ENCODE results near the gene PRR36. TPM values are rescaled to one million over a fixed set of nuclear protein-coding genes. Genes with fewer than 3 reads are reported as not detected.

Gene PRR36
- total RNA-seq, 2 donors from 2014 or later: 2.2 to 4.2 TPM

DNA sequence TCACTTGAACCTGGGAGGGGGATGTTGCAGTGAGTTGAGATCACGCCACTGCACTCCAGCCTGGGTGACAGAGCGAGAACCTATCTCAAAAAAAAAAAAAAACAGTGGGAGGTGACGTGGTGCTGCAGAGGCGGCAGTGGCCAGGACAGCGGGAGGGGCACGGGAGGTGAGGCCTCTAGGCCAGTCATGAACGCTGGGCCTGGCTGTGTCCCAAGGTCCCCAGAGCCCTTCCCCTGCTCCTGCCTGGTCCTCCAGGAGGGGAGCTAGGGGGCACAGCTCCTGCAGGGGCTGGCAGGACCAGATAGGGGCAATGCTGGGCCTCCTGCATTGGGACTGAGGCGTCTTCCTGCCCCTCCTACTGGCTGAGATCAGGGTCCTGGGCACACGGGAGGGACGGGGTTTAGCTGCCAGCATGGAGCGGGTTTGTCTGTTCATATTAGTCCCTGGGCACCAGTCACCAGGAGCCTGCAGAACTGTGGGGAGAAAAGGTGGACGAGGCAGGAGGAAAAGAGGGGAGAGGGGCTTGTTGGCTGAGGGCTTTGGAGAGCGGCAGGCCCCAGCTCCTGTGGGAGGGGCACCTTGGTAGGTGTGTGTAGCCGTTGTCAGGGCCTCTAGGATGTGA lies 34.0 kb upstream of the PRR36 start:
- intact Hi-C loops (cut with DNase I): no loop called here
- H3K9me3 ChIP-seq: no peaks in the 10 kb centered on the region
- no peaks in the 10 kb centered on the region for H3K27me3 ChIP-seq (replicated peaks; ENCODE audit: insufficient read depth)
- H3K4me3 ChIP-seq: no peak overlapping the region
- no peak for DNase-seq (ENCODE audit: low spot score)
- H3K27ac ChIP-seq: no peak overlapping the region
- WGBS: 83% methylated on average over 14 of the region's 14 CpGs
- TF ChIP-seq, protein P1, sequence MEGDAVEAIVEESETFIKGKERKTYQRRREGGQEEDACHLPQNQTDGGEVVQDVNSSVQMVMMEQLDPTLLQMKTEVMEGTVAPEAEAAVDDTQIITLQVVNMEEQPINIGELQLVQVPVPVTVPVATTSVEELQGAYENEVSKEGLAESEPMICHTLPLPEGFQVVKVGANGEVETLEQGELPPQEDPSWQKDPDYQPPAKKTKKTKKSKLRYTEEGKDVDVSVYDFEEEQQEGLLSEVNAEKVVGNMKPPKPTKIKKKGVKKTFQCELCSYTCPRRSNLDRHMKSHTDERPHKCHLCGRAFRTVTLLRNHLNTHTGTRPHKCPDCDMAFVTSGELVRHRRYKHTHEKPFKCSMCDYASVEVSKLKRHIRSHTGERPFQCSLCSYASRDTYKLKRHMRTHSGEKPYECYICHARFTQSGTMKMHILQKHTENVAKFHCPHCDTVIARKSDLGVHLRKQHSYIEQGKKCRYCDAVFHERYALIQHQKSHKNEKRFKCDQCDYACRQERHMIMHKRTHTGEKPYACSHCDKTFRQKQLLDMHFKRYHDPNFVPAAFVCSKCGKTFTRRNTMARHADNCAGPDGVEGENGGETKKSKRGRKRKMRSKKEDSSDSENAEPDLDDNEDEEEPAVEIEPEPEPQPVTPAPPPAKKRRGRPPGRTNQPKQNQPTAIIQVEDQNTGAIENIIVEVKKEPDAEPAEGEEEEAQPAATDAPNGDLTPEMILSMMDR (IDR thresholded peaks at IDR 0.05): no peak
- TF ChIP-seq POLR2AphosphoS5 (IDR thresholded peaks at IDR 0.05) (no peak), POLR2A (IDR thresholded peaks at IDR 0.05) (no peak)
- H3K4me1 ChIP-seq (replicated peaks): peaks cover 12% of the 10 kb centered on the region
- H3K36me3 ChIP-seq: peaks cover 11 to 27% of the 10 kb centered on the region in 2 donors

DNA sequence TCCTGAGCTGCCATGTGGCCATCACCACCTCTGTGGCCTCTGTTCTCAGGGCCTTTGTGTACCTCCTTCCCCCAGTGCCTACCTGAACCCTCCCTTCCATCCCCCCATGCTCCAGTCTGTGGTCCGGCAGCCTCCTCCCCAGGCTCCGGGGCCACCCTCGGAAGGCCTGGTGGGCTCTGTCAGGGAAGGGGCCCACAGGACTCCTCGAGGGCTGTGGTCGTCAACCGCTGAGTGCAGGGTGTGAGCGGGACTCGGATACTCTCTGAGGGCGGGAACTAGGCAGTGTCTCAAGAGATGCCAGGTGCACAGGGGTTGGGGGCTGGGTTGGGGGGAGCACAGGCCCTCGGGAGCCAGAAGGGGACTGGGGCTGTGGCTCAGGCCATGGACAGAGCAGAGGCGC lies 33.4 kb upstream of the PRR36 start:
- intact Hi-C loops (cut with DNase I): no loop called here
- DNase-seq (ENCODE audit: low spot score): no peak
- no peak overlapping the region for H3K4me3 ChIP-seq
- H3K27ac ChIP-seq: no peak overlapping the region
- H3K27me3 ChIP-seq (replicated peaks; ENCODE audit: insufficient read depth): no peaks in the 10 kb centered on the region
- 92% methylated on average over 11 of the region's 11 CpGs for WGBS
- peaks cover 14% of the 10 kb centered on the region for H3K4me1 ChIP-seq (replicated peaks)
- TF ChIP-seq POLR2AphosphoS5 (IDR thresholded peaks at IDR 0.05) (no peak), POLR2A (IDR thresholded peaks at IDR 0.05) (no peak)
- TF ChIP-seq, protein P1 (IDR thresholded peaks at IDR 0.05): no peak
- peaks cover 11 to 24% of the 10 kb centered on the region in 2 donors for H3K36me3 ChIP-seq
- H3K9me3 ChIP-seq: no peaks in the 10 kb centered on the region

DNA sequence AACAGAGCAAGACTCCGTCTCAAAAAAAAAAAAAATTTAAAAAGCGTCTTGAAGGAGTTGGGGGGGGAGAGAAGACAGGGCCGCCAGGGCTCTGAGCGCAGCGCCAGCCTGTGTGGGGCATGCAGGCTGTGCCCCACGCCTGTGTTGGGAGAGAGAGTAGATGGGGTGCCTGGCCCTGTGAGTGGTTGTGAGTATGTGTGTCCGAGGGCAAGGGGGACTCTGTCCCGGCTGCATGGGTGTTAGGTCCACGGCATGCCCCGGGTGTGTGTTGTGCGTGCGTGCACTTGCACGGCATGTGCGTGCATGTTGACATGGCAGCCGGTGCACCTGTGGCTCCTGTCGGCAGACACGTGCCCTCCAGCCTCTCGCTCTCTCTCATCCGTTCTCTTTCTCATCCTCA lies 32.9 kb upstream of the PRR36 start:
- Histone ChIP-seq H3K4me1 (replicated peaks) (peaks cover 15% of the 10 kb centered on the region), H3K9me3 (no peaks in the 10 kb centered on the region), H3K4me3 (no peak overlapping the region), H3K27me3 (replicated peaks; ENCODE audit: insufficient read depth) (no peaks in the 10 kb centered on the region), H3K27ac (no peak overlapping the region), H3K36me3 (peaks cover 11 to 20% of the 10 kb centered on the region in 2 donors)
- intact Hi-C loops (cut with DNase I): no loop called here
- 66% methylated on average over 19 of the region's 19 CpGs for WGBS
- TF ChIP-seq POLR2AphosphoS5 (IDR thresholded peaks at IDR 0.05): no peak
- no peak for DNase-seq (ENCODE audit: low spot score)

DNA sequence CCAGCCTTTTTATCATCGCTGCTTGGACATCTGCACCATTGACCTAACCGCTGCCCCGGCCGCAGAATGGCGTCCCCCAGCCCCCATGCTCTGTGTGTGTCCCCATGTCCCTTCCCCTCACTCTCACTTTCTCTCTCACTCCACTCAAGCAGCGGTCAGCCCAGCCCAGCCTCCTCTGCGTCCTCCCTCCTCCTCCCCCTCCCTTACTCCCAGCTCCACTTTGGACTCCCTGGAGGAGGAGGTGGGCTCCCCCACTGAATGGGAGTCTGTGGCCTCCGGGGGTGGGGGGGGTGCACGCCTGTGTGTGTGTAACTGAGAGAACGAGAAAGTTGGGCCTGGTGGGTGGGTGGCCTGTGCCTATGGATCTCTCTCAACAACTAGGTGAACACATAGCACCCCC lies 31.7 kb upstream of the PRR36 start:
- H3K9me3 ChIP-seq: no peaks in the 10 kb centered on the region
- no peak overlapping the region for H3K4me3 ChIP-seq
- DNase-seq (ENCODE audit: low spot score): no peak
- peaks cover 7 to 9% of the 10 kb centered on the region in 2 donors for H3K36me3 ChIP-seq
- TF ChIP-seq, protein P1 (IDR thresholded peaks at IDR 0.05): no peak
- TF ChIP-seq POLR2AphosphoS5 (IDR thresholded peaks at IDR 0.05): no peak
- no peak for TF ChIP-seq POLR2A (IDR thresholded peaks at IDR 0.05)
- intact Hi-C loops (cut with DNase I): no loop called here
- peaks cover 15% of the 10 kb centered on the region for H3K4me1 ChIP-seq (replicated peaks)
- H3K27me3 ChIP-seq (replicated peaks; ENCODE audit: insufficient read depth): no peaks in the 10 kb centered on the region
- 83% methylated on average over 10 of the region's 10 CpGs for WGBS
- H3K27ac ChIP-seq: no peak overlapping the region

DNA sequence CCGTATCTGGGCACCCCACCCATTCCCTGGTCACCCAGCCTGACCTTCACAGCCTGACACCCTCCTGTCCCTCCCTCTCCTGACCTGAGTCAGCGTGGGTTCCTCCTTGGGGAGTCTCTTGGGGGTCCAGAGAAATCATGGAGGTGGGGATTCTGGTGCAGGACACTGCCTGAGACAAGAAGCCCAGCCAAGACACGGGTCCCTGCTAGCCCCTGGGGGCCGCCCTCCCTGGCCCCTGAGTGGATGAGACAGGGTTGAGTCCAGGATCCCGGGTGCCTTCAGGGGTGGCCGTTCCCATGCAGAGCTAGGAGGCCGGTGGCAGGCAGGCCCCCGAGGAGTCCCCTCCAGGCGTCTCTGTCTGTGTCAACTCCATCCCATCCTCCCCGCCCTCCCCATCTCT lies 31.1 kb upstream of the PRR36 start:
- no peak for DNase-seq (ENCODE audit: low spot score)
- Histone ChIP-seq H3K4me3 (no peak overlapping the region), H3K27ac (no peak overlapping the region), H3K27me3 (replicated peaks; ENCODE audit: insufficient read depth) (no peaks in the 10 kb centered on the region), H3K4me1 (replicated peaks) (peaks cover 15% of the 10 kb centered on the region), H3K36me3 (peaks cover 1 to 4% of the 10 kb centered on the region in 2 donors), H3K9me3 (no peaks in the 10 kb centered on the region)
- TF ChIP-seq, protein P1 (IDR thresholded peaks at IDR 0.05): no peak
- TF ChIP-seq POLR2A (IDR thresholded peaks at IDR 0.05): no peak
- no peak for TF ChIP-seq POLR2AphosphoS5 (IDR thresholded peaks at IDR 0.05)
- 62% methylated on average over 10 of the region's 10 CpGs for WGBS
- intact Hi-C loops (cut with DNase I): no loop called here

Data from prostate gland (tissue), 2 donors.